GM12892 (cell line): ENCODE results near the gene NEURL1.

Source experiments
- POLR2A ChIP-seq: IDR thresholded peaks from 2 replicates; pipeline ENCODE4 v1.6.1; 2011; ENCODE audit warnings: low read depth, low read length, control low read depth
- TAF1 ChIP-seq: IDR thresholded peaks from 2 replicates; pipeline ENCODE4 v1.6.1; 2011; ENCODE audit warnings: low read depth, mild to moderate bottlenecking, control low read depth, low read length, borderline replicate concordance

GRCh38 chr10:103563231-103564115 lies 70.0 kb downstream of the NEURL1 start:
- no peak for TF ChIP-seq POLR2A
- no peak for TF ChIP-seq TAF1
